ENCODE measurements around the gene GPR146.

GPR146 gene

GRCh38 chr7:1104516-1105179, 60.3 kb downstream of the GPR146 start:
- ATAC-seq, result no peak
- TF ChIP-seq SNAI2 (CRISPR knock-in tag; IDR thresholded peaks at IDR 0.05) (no peak), ZC3H10 (CRISPR knock-in tag; IDR thresholded peaks at IDR 0.05) (no peak), TSHZ2 (CRISPR knock-in tag; IDR thresholded peaks at IDR 0.05) (no peak), ZNF565 (CRISPR knock-in tag; conservative IDR thresholded peaks at IDR 0.05; ENCODE audit: low read depth) (no peak), ZNF70 (CRISPR knock-in tag; IDR thresholded peaks at IDR 0.05) (no peak), BACH2 (CRISPR knock-in tag; IDR thresholded peaks at IDR 0.05; ENCODE audit: borderline replicate concordance) (no peak), CREB5 (CRISPR knock-in tag; IDR thresholded peaks at IDR 0.05; ENCODE audit: low read depth) (no peak), ESRRG (CRISPR knock-in tag; IDR thresholded peaks at IDR 0.05) (no peak), ARNTL (CRISPR knock-in tag; IDR thresholded peaks at IDR 0.05; ENCODE audit: borderline replicate concordance, low read depth) (no peak), TOX (CRISPR knock-in tag; IDR thresholded peaks at IDR 0.05; ENCODE audit: borderline replicate concordance) (no peak), GLIS3 (CRISPR knock-in tag; IDR thresholded peaks at IDR 0.05) (no peak), TCF4 (CRISPR knock-in tag; IDR thresholded peaks at IDR 0.05; ENCODE audit: borderline replicate concordance) (no peak), OSR1 (CRISPR knock-in tag; IDR thresholded peaks at IDR 0.05) (no peak), CSDC2 (CRISPR knock-in tag; IDR thresholded peaks at IDR 0.05) (no peak), PATZ1 (CRISPR knock-in tag; IDR thresholded peaks at IDR 0.05; ENCODE audit: borderline replicate concordance) (no peak), ISL1 (CRISPR knock-in tag; IDR thresholded peaks at IDR 0.05) (no peak), ZFP3 (CRISPR knock-in tag; IDR thresholded peaks at IDR 0.05) (no peak)

GRCh38 chr7:1105189-1105588, 60.8 kb downstream of the GPR146 start:
- TF ChIP-seq CSRNP3 (CRISPR knock-in tag; IDR thresholded peaks at IDR 0.05) (no peak), OSR1 (CRISPR knock-in tag; IDR thresholded peaks at IDR 0.05) (no peak), ZFP3 (CRISPR knock-in tag; IDR thresholded peaks at IDR 0.05) (no peak), ISL1 (CRISPR knock-in tag; IDR thresholded peaks at IDR 0.05) (no peak), PPARA (CRISPR knock-in tag; IDR thresholded peaks at IDR 0.05; ENCODE audit: borderline replicate concordance) (no peak), GLIS3 (CRISPR knock-in tag; IDR thresholded peaks at IDR 0.05) (no peak), TOX (CRISPR knock-in tag; IDR thresholded peaks at IDR 0.05; ENCODE audit: borderline replicate concordance) (no peak), RARB (CRISPR knock-in tag; IDR thresholded peaks at IDR 0.05) (no peak), ZC3H10 (CRISPR knock-in tag; IDR thresholded peaks at IDR 0.05) (no peak), TCF4 (CRISPR knock-in tag; IDR thresholded peaks at IDR 0.05; ENCODE audit: borderline replicate concordance) (no peak), ZNF70 (CRISPR knock-in tag; IDR thresholded peaks at IDR 0.05) (no peak), POU6F1 (CRISPR knock-in tag; IDR thresholded peaks at IDR 0.05; ENCODE audit: borderline replicate concordance, low read depth) (no peak), TSHZ2 (CRISPR knock-in tag; IDR thresholded peaks at IDR 0.05) (no peak), PATZ1 (CRISPR knock-in tag; IDR thresholded peaks at IDR 0.05; ENCODE audit: borderline replicate concordance) (no peak)

More at GRCh38 chr7:1105189-1105588, 60.8 kb downstream of the GPR146 start:
- no peak for ATAC-seq
